GM21529 (cell line): ENCODE measurements around the gene MFSD11.
"Not testable (repeated sequence)": the region's sequence is repeated elsewhere in the genome, so short reads cannot be mapped to it uniquely, and the experiment has no call there.

Experiments
- ATAC-seq: cut with Tn5 transposase; IDR thresholded peaks from one replicate; pipeline ENCODE4 v1.9.1; 2021; ENCODE audit not compliant: unreplicated experiment

MFSD11 gene

GRCh38 chr17:76745785-76746184, 7.9 kb downstream of the MFSD11 start:
- ATAC-seq, result not testable (repeated sequence)

GRCh38 chr17:76747716-76748363, 9.9 kb downstream of the MFSD11 start:
- ATAC-seq, result no peak

- ATAC-seq, result no peak
Measured at GRCh38 chr17:76748657-76749056, 10.7 kb downstream of the MFSD11 start.

- ATAC-seq, result no peak
Measured at GRCh38 chr17:76751416-76751993, 13.6 kb downstream of the MFSD11 start.

GRCh38 chr17:76752006-76752405, 14.1 kb downstream of the MFSD11 start:
- no peak for ATAC-seq

GRCh38 chr17:76753061-76753961, 15.4 kb downstream of the MFSD11 start:
- no peak for ATAC-seq

GRCh38 chr17:76755285-76755684, 17.4 kb downstream of the MFSD11 start:
- no peak for ATAC-seq

- no peak for ATAC-seq
Measured at GRCh38 chr17:76757256-76757655, 19.3 kb downstream of the MFSD11 start.

GRCh38 chr17:76758570-76758969, 20.7 kb downstream of the MFSD11 start:
- no peak for ATAC-seq

- ATAC-seq, result no peak
Measured at GRCh38 chr17:76772842-76773525, 35.1 kb downstream of the MFSD11 start.

GRCh38 chr17:76775021-76775600, 37.2 kb downstream of the MFSD11 start:
- no peak for ATAC-seq

GRCh38 chr17:76781056-76781982, 43.4 kb downstream of the MFSD11 start:
- ATAC-seq, result no peak

GRCh38 chr17:76783146-76783545, 45.2 kb downstream of the MFSD11 start:
- ATAC-seq, result no peak

- ATAC-seq, result no peak
Measured at GRCh38 chr17:76784926-76785325, 47.0 kb downstream of the MFSD11 start.

GRCh38 chr17:76787866-76788265, 49.9 kb downstream of the MFSD11 start:
- not testable (repeated sequence) for ATAC-seq

- ATAC-seq, result no peak
Measured at GRCh38 chr17:76789235-76789788, 51.4 kb downstream of the MFSD11 start.

GRCh38 chr17:76791053-76791980, 53.4 kb downstream of the MFSD11 start:
- ATAC-seq, result no peak

GRCh38 chr17:76792348-76792747, 54.4 kb downstream of the MFSD11 start:
- no peak for ATAC-seq

GRCh38 chr17:76793775-76794174, 55.9 kb downstream of the MFSD11 start:
- no peak for ATAC-seq
